ENCODE data around the gene PPP1R3D. TPM values are rescaled to one million over a fixed set of nuclear protein-coding genes. Genes with fewer than 3 reads are reported as not detected.
"Not testable (repeated sequence)": the region's sequence is repeated elsewhere in the genome, so short reads cannot be mapped to it uniquely, and the experiment has no call there.

The PPP1R3D gene
- total and polyA plus RNA-seq, 2 donors = 3.2 to 7.2 TPM

GRCh38 chr20:59976156-59976782 lies 36.2 kb upstream of the PPP1R3D start:
- H3K27ac ChIP-seq (ENCODE audit: low read depth in 1 of 2, low read length in 1 of 2) = no peak overlapping the region
- H3K4me3 ChIP-seq (ENCODE audit: low read length in 2 of 2) = no peak overlapping the region
- no peak for DNase-seq (ENCODE audit: low read depth in 6 of 9, low spot score in 9 of 9)
- no peaks in the 10 kb centered on the region for H3K27me3 ChIP-seq (ENCODE audit: control insufficient read depth in 2 of 2, insufficient read depth in 1 of 2, low read length in 1 of 2)
- no peaks in the 10 kb centered on the region for H3K36me3 ChIP-seq (ENCODE audit: control insufficient read depth in 2 of 2, insufficient read depth in 2 of 2, low read length in 1 of 2)
- no peaks in the 10 kb centered on the region for H3K4me1 ChIP-seq (ENCODE audit: control insufficient read depth in 2 of 2, insufficient read depth in 2 of 2, low read length in 2 of 2)
- 93% methylated on average over 6 of the region's 6 CpGs for WGBS
- no peaks in the 10 kb centered on the region for H3K9me3 ChIP-seq (ENCODE audit: control insufficient read depth in 2 of 2, insufficient read depth in 1 of 2, low read length in 1 of 2)

DNA sequence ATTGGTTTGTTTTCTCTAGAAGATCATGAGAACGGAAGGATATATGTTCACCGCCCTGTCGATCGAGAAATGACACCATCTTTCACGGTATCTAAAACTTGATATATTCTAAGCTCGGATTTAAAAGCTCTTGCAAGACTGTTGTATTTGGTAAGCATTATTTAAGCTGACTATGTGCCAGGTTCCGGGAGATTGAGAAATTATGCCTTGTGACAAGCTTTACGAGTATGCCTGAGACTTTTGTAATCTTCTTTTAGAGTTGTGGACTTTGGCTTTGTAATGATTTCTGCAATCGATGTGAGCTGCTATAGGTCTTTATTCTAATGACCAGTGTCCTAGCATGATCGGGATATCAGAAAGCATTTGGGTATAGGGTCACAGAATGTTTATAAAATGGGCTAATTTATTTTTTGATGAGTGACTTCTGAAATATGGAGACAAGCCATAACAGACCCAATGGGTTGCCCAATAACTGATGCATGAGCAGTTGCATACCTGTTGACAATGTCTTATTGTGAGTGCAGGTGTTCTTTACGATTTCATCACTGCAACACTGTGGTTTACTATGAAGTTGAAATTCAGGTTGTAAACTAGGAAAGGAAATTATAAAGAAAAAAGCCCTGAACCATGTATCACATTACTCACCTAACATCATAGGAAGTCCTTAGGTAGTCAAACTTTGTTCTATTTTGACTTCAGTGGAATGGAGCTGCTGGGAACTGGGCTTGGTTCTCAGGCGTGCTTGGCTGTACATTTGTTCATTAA lies 32.1 kb upstream of the PPP1R3D start:
- Histone ChIP-seq H3K27ac (ENCODE audit: low read depth in 1 of 2, low read length in 1 of 2) (no peak overlapping the region), H3K36me3 (ENCODE audit: control insufficient read depth in 2 of 2, insufficient read depth in 2 of 2, low read length in 1 of 2) (no peaks in the 10 kb centered on the region), H3K9me3 (ENCODE audit: control insufficient read depth in 2 of 2, insufficient read depth in 1 of 2, low read length in 1 of 2) (no peaks in the 10 kb centered on the region), H3K4me1 (ENCODE audit: control insufficient read depth in 2 of 2, insufficient read depth in 2 of 2, low read length in 2 of 2) (no peaks in the 10 kb centered on the region), H3K4me3 (ENCODE audit: low read length in 2 of 2) (no peak overlapping the region), H3K27me3 (ENCODE audit: control insufficient read depth in 2 of 2, insufficient read depth in 1 of 2, low read length in 1 of 2) (no peaks in the 10 kb centered on the region)
- 93% methylated on average over 12 of the region's 12 CpGs for WGBS
- DNase-seq (ENCODE audit: low read depth in 6 of 9, low spot score in 9 of 9) = no peak

GRCh38 chr20:59971428-59971827 lies 31.3 kb upstream of the PPP1R3D start:
- no peaks in the 10 kb centered on the region for H3K36me3 ChIP-seq (ENCODE audit: control insufficient read depth in 2 of 2, insufficient read depth in 2 of 2, low read length in 1 of 2)
- no peak overlapping the region for H3K27ac ChIP-seq (ENCODE audit: low read depth in 1 of 2, low read length in 1 of 2)
- WGBS = 98% methylated on average over 1 of the region's 1 CpG
- no peak overlapping the region for H3K4me3 ChIP-seq (ENCODE audit: low read length in 2 of 2)
- H3K27me3 ChIP-seq (ENCODE audit: control insufficient read depth in 2 of 2, insufficient read depth in 1 of 2, low read length in 1 of 2) = no peaks in the 10 kb centered on the region
- no peaks in the 10 kb centered on the region for H3K9me3 ChIP-seq (ENCODE audit: control insufficient read depth in 2 of 2, insufficient read depth in 1 of 2, low read length in 1 of 2)
- no peaks in the 10 kb centered on the region for H3K4me1 ChIP-seq (ENCODE audit: control insufficient read depth in 2 of 2, insufficient read depth in 2 of 2, low read length in 2 of 2)
- DNase-seq (ENCODE audit: low read depth in 6 of 9, low spot score in 9 of 9) = no peak

- Histone ChIP-seq H3K27me3 (ENCODE audit: control insufficient read depth in 2 of 2, insufficient read depth in 1 of 2, low read length in 1 of 2) (no peaks in the 10 kb centered on the region), H3K4me3 (ENCODE audit: low read length in 2 of 2) (no peak overlapping the region), H3K36me3 (ENCODE audit: control insufficient read depth in 2 of 2, insufficient read depth in 2 of 2, low read length in 1 of 2) (no peaks in the 10 kb centered on the region), H3K27ac (ENCODE audit: low read depth in 1 of 2, low read length in 1 of 2) (no peak overlapping the region), H3K4me1 (ENCODE audit: control insufficient read depth in 2 of 2, insufficient read depth in 2 of 2, low read length in 2 of 2) (no peaks in the 10 kb centered on the region), H3K9me3 (ENCODE audit: control insufficient read depth in 2 of 2, insufficient read depth in 1 of 2, low read length in 1 of 2) (no peaks in the 10 kb centered on the region)
- no peak for DNase-seq (ENCODE audit: low read depth in 6 of 9, low spot score in 9 of 9)
- 95% methylated on average over 3 of the region's 3 CpGs for WGBS
Observed at GRCh38 chr20:59966428-59966827, 26.3 kb upstream of the PPP1R3D start.

- 94% methylated on average over 6 of the region's 6 CpGs for WGBS
- H3K36me3 ChIP-seq (ENCODE audit: control insufficient read depth in 2 of 2, insufficient read depth in 2 of 2, low read length in 1 of 2) = no peaks in the 10 kb centered on the region
- no peaks in the 10 kb centered on the region for H3K4me1 ChIP-seq (ENCODE audit: control insufficient read depth in 2 of 2, insufficient read depth in 2 of 2, low read length in 2 of 2)
- H3K27ac ChIP-seq (ENCODE audit: low read depth in 1 of 2, low read length in 1 of 2) = peak overlapping the region; percentile 36 to 41
- no peak for DNase-seq (ENCODE audit: low read depth in 6 of 9, low spot score in 9 of 9)
- H3K4me3 ChIP-seq (ENCODE audit: low read length in 2 of 2) = no peak overlapping the region
- no peaks in the 10 kb centered on the region for H3K27me3 ChIP-seq (ENCODE audit: control insufficient read depth in 2 of 2, insufficient read depth in 1 of 2, low read length in 1 of 2)
- no peaks in the 10 kb centered on the region for H3K9me3 ChIP-seq (ENCODE audit: control insufficient read depth in 2 of 2, insufficient read depth in 1 of 2, low read length in 1 of 2)
Observed at GRCh38 chr20:59962155-59962554, 22.1 kb upstream of the PPP1R3D start.

DNA sequence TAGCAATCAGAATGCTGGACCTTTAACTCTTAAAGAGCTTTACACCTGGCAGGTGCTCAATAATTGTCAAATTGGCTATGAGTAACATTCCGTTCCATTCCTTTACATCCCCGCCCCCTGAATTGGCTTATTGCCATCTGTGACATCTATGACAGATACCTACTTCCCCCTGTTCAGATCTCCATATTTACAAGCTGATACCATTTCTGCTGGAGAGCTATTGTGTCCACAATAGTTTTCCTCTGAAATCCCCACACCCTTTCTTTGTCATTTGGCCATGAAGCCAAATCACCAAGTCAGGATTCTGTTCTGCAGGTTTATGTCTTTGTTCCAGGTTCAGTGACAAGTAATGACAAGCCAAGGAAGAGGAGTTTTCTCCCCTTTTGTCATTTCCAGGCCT lies 21.3 kb upstream of the PPP1R3D start:
- Histone ChIP-seq H3K27ac (ENCODE audit: low read depth in 1 of 2, low read length in 1 of 2) (peak overlapping the region in 1 of 2 donors; percentile 41), H3K4me1 (ENCODE audit: control insufficient read depth in 2 of 2, insufficient read depth in 2 of 2, low read length in 2 of 2) (no peaks in the 10 kb centered on the region), H3K36me3 (ENCODE audit: control insufficient read depth in 2 of 2, insufficient read depth in 2 of 2, low read length in 1 of 2) (no peaks in the 10 kb centered on the region), H3K27me3 (ENCODE audit: control insufficient read depth in 2 of 2, insufficient read depth in 1 of 2, low read length in 1 of 2) (no peaks in the 10 kb centered on the region), H3K9me3 (ENCODE audit: control insufficient read depth in 2 of 2, insufficient read depth in 1 of 2, low read length in 1 of 2) (no peaks in the 10 kb centered on the region), H3K4me3 (ENCODE audit: low read length in 2 of 2) (no peak overlapping the region)
- 92% methylated on average over 2 of the region's 2 CpGs for WGBS
- no peak for DNase-seq (ENCODE audit: low read depth in 6 of 9, low spot score in 9 of 9)

GRCh38 chr20:59958626-59959025 lies 18.5 kb upstream of the PPP1R3D start:
- Histone ChIP-seq H3K36me3 (ENCODE audit: control insufficient read depth in 2 of 2, insufficient read depth in 2 of 2, low read length in 1 of 2) (no peaks in the 10 kb centered on the region), H3K27ac (ENCODE audit: low read depth in 1 of 2, low read length in 1 of 2) (peak overlapping the region; percentile 36 to 37), H3K9me3 (ENCODE audit: control insufficient read depth in 2 of 2, insufficient read depth in 1 of 2, low read length in 1 of 2) (no peaks in the 10 kb centered on the region), H3K4me3 (ENCODE audit: low read length in 2 of 2) (peak overlapping the region; percentile 20 to 21), H3K27me3 (ENCODE audit: control insufficient read depth in 2 of 2, insufficient read depth in 1 of 2, low read length in 1 of 2) (no peaks in the 10 kb centered on the region), H3K4me1 (ENCODE audit: control insufficient read depth in 2 of 2, insufficient read depth in 2 of 2, low read length in 2 of 2) (no peaks in the 10 kb centered on the region)
- 95% methylated on average over 4 of the region's 4 CpGs for WGBS
- DNase-seq (ENCODE audit: low read depth in 6 of 9, low spot score in 9 of 9) = no peak

DNA sequence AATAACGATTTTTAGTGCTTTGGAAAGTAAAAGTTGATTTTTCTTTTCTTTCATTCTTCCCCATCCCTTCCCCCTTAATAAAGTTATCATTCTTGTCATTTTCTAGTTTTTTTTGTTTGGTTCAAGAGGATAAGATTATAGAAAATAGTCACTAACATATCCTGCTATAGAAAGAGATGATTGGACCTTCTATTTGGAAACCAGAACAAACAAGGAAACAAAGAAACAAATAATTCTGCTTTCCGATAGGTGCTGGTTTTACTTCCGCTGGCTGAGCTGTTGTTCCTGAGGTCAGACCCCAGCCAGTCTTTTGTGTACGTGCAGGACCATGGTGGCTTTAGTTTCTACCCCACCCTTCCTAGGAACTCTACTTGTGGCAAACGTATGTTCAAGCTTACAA lies 18.0 kb upstream of the PPP1R3D start, which contains the start of gene CDH26:
CDH26 (plus strand) TSS at position 301 of the 400 bp plus-strand sequence. CDS start 304 bp downstream, outside the sequence.
- H3K27ac ChIP-seq (ENCODE audit: low read depth in 1 of 2, low read length in 1 of 2) = peak within 1 kb of the TSS; percentile 36 to 37
- 93% methylated on average over 5 of the region's 5 CpGs for WGBS

DNA sequence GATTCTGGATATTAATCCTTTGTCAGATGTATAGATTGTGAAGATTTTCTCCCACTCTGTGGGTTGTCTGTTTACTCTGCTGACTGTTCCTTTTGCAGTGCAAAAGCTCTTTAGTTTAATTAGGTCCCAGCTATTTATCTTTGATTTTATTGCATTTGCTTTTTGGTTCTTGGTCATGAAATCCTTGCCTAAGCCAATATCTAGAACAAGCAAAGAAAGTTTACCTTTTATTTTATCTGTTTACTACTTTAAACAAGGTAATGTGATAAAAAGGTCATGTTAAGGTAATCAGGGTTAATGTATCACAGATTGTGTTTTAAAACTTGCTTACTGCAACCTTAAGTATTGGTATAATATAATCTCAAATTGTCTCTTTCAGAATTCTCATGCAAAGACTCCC lies 17.5 kb upstream of the PPP1R3D start:
- not testable (repeated sequence) for H3K27me3 ChIP-seq (ENCODE audit: control insufficient read depth in 2 of 2, insufficient read depth in 1 of 2, low read length in 1 of 2); H3K9me3 ChIP-seq (ENCODE audit: control insufficient read depth in 2 of 2, insufficient read depth in 1 of 2, low read length in 1 of 2); H3K4me1 ChIP-seq (ENCODE audit: control insufficient read depth in 2 of 2, insufficient read depth in 2 of 2, low read length in 2 of 2); H3K4me3 ChIP-seq (ENCODE audit: low read length in 2 of 2); H3K36me3 ChIP-seq (ENCODE audit: control insufficient read depth in 2 of 2, insufficient read depth in 2 of 2, low read length in 1 of 2); DNase-seq (ENCODE audit: low read depth in 6 of 9, low spot score in 9 of 9); H3K27ac ChIP-seq (ENCODE audit: low read depth in 1 of 2, low read length in 1 of 2)

More for the DNA sequence above, 18.0 kb upstream of the PPP1R3D start, which contains the start of gene CDH26:
- Histone ChIP-seq H3K36me3 (ENCODE audit: control insufficient read depth in 2 of 2, insufficient read depth in 2 of 2, low read length in 1 of 2) (no peaks in the 10 kb centered on the region), H3K27me3 (ENCODE audit: control insufficient read depth in 2 of 2, insufficient read depth in 1 of 2, low read length in 1 of 2) (no peaks in the 10 kb centered on the region), H3K9me3 (ENCODE audit: control insufficient read depth in 2 of 2, insufficient read depth in 1 of 2, low read length in 1 of 2) (no peaks in the 10 kb centered on the region), H3K4me1 (ENCODE audit: control insufficient read depth in 2 of 2, insufficient read depth in 2 of 2, low read length in 2 of 2) (no peaks in the 10 kb centered on the region), H3K4me3 (ENCODE audit: low read length in 2 of 2) (peak within 1 kb of the TSS; percentile 20 to 21)
- no peak for DNase-seq (ENCODE audit: low read depth in 6 of 9, low spot score in 9 of 9)
